ENCODE data around the gene SREBF1.

SREBF1 gene

GRCh38 chr17:17836818-17837379, at the start of gene SREBF1:
TSS of gene SREBF1 (minus strand) at chr17:17836986. CDS start at chr17:17836817, 169 bp downstream.
- peak; percentile 55 for DNase-seq (ENCODE audit: low read depth)

GRCh38 chr17:17886226-17886625, 49.4 kb upstream of the SREBF1 start:
- no peak for DNase-seq (ENCODE audit: low read depth)

- DNase-seq (ENCODE audit: low read depth) = no peak
These were observed 47.9 kb upstream of the SREBF1 start for GRCh38 chr17:17884391-17885357.

- DNase-seq (ENCODE audit: low read depth) = no peak
These were observed 47.0 kb upstream of the SREBF1 start for GRCh38 chr17:17883801-17884200.

- no peak for DNase-seq (ENCODE audit: low read depth)
These were observed 45.3 kb upstream of the SREBF1 start for GRCh38 chr17:17882082-17882581.

GRCh38 chr17:17880577-17881196, 43.9 kb upstream of the SREBF1 start:
- DNase-seq (ENCODE audit: low read depth) = no peak

- no peak for DNase-seq (ENCODE audit: low read depth)
These were observed 41.0 kb upstream of the SREBF1 start for GRCh38 chr17:17877529-17878358.

- no peak for DNase-seq (ENCODE audit: low read depth)
These were observed 40.3 kb upstream of the SREBF1 start for GRCh38 chr17:17876959-17877528.

GRCh38 chr17:17874478-17874877, 37.7 kb upstream of the SREBF1 start:
- DNase-seq (ENCODE audit: low read depth) = no peak

GRCh38 chr17:17873450-17873991, 36.7 kb upstream of the SREBF1 start:
- no peak for DNase-seq (ENCODE audit: low read depth)

- no peak for DNase-seq (ENCODE audit: low read depth)
These were observed 36.0 kb upstream of the SREBF1 start for GRCh38 chr17:17872547-17873345.

GRCh38 chr17:17871913-17872312, 35.1 kb upstream of the SREBF1 start:
- no peak for DNase-seq (ENCODE audit: low read depth)

GRCh38 chr17:17870247-17870646, 33.5 kb upstream of the SREBF1 start:
- DNase-seq (ENCODE audit: low read depth) = no peak

- no peak for DNase-seq (ENCODE audit: low read depth)
These were observed 32.1 kb upstream of the SREBF1 start for GRCh38 chr17:17868641-17869522.

GRCh38 chr17:17866897-17867296, 30.1 kb upstream of the SREBF1 start:
- DNase-seq (ENCODE audit: low read depth) = no peak

GRCh38 chr17:17866425-17866824, 29.6 kb upstream of the SREBF1 start:
- no peak for DNase-seq (ENCODE audit: low read depth)

- no peak for DNase-seq (ENCODE audit: low read depth)
These were observed 28.2 kb upstream of the SREBF1 start for GRCh38 chr17:17865035-17865434.

GRCh38 chr17:17860766-17861107, 24.0 kb upstream of the SREBF1 start:
- no peak for DNase-seq (ENCODE audit: low read depth)
